ENCODE measurements around the gene XRCC5. TPM values are rescaled to one million over a fixed set of nuclear protein-coding genes. Genes with fewer than 3 reads are reported as not detected.

The XRCC5 gene
- total and polyA plus RNA-seq, 2 of the 8 experiments (the other 6 are each of a cell fraction or from before 2014, with no cell fraction given) = 308 to 644 TPM

DNA sequence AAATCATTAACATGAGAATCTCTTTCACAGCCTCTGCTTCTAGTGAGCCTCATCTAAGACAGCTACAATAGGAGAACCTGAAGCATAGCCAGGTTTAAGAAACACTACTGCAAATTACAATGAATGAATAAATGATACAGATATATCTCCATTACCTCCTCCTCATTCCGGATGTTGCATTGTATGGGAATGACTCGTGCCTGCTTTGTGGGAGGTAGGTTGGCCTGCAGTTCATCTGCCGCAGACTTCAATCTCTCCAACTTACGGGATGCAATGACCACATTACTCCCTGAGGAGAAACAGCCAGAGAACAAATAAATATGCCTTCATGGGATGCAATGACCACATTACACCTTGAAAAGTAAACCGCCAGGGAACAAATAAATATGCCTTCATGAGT is 42.9 kb upstream of the XRCC5 start:
- H4K20me1 ChIP-seq (replicated peaks in 1 of 2; ENCODE audit: control insufficient read depth in 1 of 2, insufficient read depth in 2 of 2, low read length in 2 of 2) = no peaks in the 10 kb centered on the region
- no peaks in the 10 kb centered on the region for H3K79me2 ChIP-seq (ENCODE audit: control insufficient read depth in 1 of 2, insufficient read depth in 2 of 2, low read length in 2 of 2)
- no peak overlapping the region for H2AFZ ChIP-seq (ENCODE audit: low read length)
- 91% methylated on average over 5 of the region's 5 CpGs; no CpG with 5 or more reads in 1 of the 2 experiments for WGBS, 2 experiments (ENCODE audit: extremely low coverage in 1 of 2, insufficient coverage in 1 of 2, insufficient read length in 1 of 2, insufficient replicate concordance in 2 of 2, low coverage in 1 of 2, low lambda C conversion rate in 2 of 2, missing lambda C conversion rate in 1 of 2)
- no peak overlapping the region for H3K18ac ChIP-seq (ENCODE audit: extremely low read depth, low read length)
- no peak overlapping the region for H4K91ac ChIP-seq (replicated peaks; ENCODE audit: insufficient read length, low read length)
- POLR2A ChIA-PET (ENCODE audit: partially characterized antibody) = interaction anchor here (0.9 to 2.6 kb wide), 6 partner anchors 11 to 57 kb away, joined by 3 to 6 read pairs (median 3); partner anchors contain the start of gene XRCC5
- no peak overlapping the region for H2BK12ac ChIP-seq (ENCODE audit: low read depth, low read length)
- H3K79me1 ChIP-seq (ENCODE audit: low read depth, low read length) = peaks cover 2% of the 10 kb centered on the region; the same call in 1 of the 2 replicates
- no peak overlapping the region for H2BK20ac ChIP-seq (ENCODE audit: low read length)
- no peak overlapping the region for H2BK15ac ChIP-seq (ENCODE audit: low read length)
- H2AK5ac ChIP-seq (ENCODE audit: low read depth, low read length) = no peak overlapping the region
- no peak overlapping the region for H3K4me3 ChIP-seq (ENCODE audit: extremely low read depth in 1 of 4, insufficient read depth in 2 of 4, low read depth in 3 of 4, low read length in 4 of 4)
- no peak overlapping the region for H2BK5ac ChIP-seq (ENCODE audit: low read depth, low read length)
- H3K56ac ChIP-seq (replicated peaks; ENCODE audit: insufficient read length, low read depth, low read length) = no peak overlapping the region
- H3K36me3 ChIP-seq (ENCODE audit: control insufficient read depth in 2 of 4, insufficient read depth in 4 of 4, low read length in 3 of 4) = peaks cover 0 to 20% (median 5%) of the 10 kb centered on the region in 4 experiments; a peak in 4 of 8 replicates
- H3K4ac ChIP-seq (replicated peaks; ENCODE audit: insufficient read length, low read depth, low read length) = no peak overlapping the region
- H3K4me2 ChIP-seq (ENCODE audit: insufficient read depth in 1 of 2, low read depth in 2 of 2, low read length in 2 of 2) = no peak overlapping the region
- no peak overlapping the region for H3K9ac ChIP-seq (replicated peaks in 1 of 4; ENCODE audit: extremely low read depth in 1 of 4, low read depth in 3 of 4, low read length in 3 of 4)
- FAIRE-seq (no peak), DNase-seq (ENCODE audit: low read depth in 1 of 2, low spot score in 2 of 2) (no peak)
- no peaks in the 10 kb centered on the region for H3K27me3 ChIP-seq (replicated peaks in 1 of 4; ENCODE audit: control insufficient read depth in 3 of 4, extremely low read depth in 1 of 4, insufficient read depth in 3 of 4, low read length in 3 of 4)
- peaks cover 0 to 3% (median under 1%) of the 10 kb centered on the region in 4 experiments; a peak in 1 of 7 replicates for H3K4me1 ChIP-seq (replicated peaks in 1 of 4; ENCODE audit: control insufficient read depth in 3 of 4, insufficient read depth in 4 of 4, low read length in 3 of 4)
- H4K8ac ChIP-seq (ENCODE audit: extremely low read depth, insufficient read depth, low read length) = no peak overlapping the region
- H3K27ac ChIP-seq (ENCODE audit: low read depth, low read length) = no peak overlapping the region
- no peak overlapping the region for H2BK120ac ChIP-seq (replicated peaks; ENCODE audit: low read depth, low read length)
- no peak overlapping the region for H3K23ac ChIP-seq (ENCODE audit: insufficient read length)
- no peak overlapping the region for H3K14ac ChIP-seq (ENCODE audit: insufficient read length)
- CTCF ChIA-PET (ENCODE audit: partially characterized antibody) = interaction anchor here (0.8 to 1.5 kb wide), 8 partner anchors 11 to 48 kb away, joined by 3 to 5 read pairs (median 4); partner anchors contain the start of genes PECR and TMEM169
- no peaks in the 10 kb centered on the region for H3K9me3 ChIP-seq (ENCODE audit: insufficient read depth in 2 of 2, low read depth in 1 of 2, low read length in 1 of 2)
- no peaks in the 10 kb centered on the region for H3K23me2 ChIP-seq (ENCODE audit: low read depth, low read length)
- no peak overlapping the region for H4K5ac ChIP-seq (ENCODE audit: insufficient read length, low read depth, low read length)
- TF ChIP-seq JUND (IDR thresholded peaks at IDR 0.05; ENCODE audit: low read length) (no peak), CEBPB (IDR thresholded peaks at IDR 0.05; ENCODE audit: low read depth, low read length) (no peak), SRF (IDR thresholded peaks at IDR 0.05; ENCODE audit: low read depth, low read length) (no peak), SP1 (IDR thresholded peaks at IDR 0.05; ENCODE audit: low read depth, low read length) (no peak), EZH2 (IDR thresholded peaks at IDR 0.05; ENCODE audit: low read depth, low read length, severe bottlenecking) (no peak), EGR1 (IDR thresholded peaks at IDR 0.05; ENCODE audit: borderline replicate concordance, low read depth, low read length) (no peak), POLR2AphosphoS5 (IDR thresholded peaks at IDR 0.05; ENCODE audit: low read depth, low read length) (no peak), MAFK (IDR thresholded peaks at IDR 0.05; ENCODE audit: low read depth, low read length) (no peak), CTBP2 (IDR thresholded peaks at IDR 0.05; ENCODE audit: borderline replicate concordance, insufficient read depth, insufficient read length, low read length) (no peak), CBX5 (IDR thresholded peaks at IDR 0.05; ENCODE audit: low read depth, low read length) (no peak), KDM5A (IDR thresholded peaks at IDR 0.05; ENCODE audit: low read length) (no peak), CHD1 (IDR thresholded peaks at IDR 0.05; ENCODE audit: low read depth, low read length) (no peak)
- TF ChIP-seq, protein P1, sequence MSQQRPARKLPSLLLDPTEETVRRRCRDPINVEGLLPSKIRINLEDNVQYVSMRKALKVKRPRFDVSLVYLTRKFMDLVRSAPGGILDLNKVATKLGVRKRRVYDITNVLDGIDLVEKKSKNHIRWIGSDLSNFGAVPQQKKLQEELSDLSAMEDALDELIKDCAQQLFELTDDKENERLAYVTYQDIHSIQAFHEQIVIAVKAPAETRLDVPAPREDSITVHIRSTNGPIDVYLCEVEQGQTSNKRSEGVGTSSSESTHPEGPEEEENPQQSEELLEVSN (IDR thresholded peaks at IDR 0.05) = no peak
- TF ChIP-seq, protein P2, sequence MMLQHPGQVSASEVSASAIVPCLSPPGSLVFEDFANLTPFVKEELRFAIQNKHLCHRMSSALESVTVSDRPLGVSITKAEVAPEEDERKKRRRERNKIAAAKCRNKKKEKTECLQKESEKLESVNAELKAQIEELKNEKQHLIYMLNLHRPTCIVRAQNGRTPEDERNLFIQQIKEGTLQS (IDR thresholded peaks at IDR 0.05; ENCODE audit: insufficient read depth, low read depth, low read length) = no peak

All from H1 (cell line).